CD14-positive monocyte (primary cell): ENCODE results near the gene SCAI. TPM values are rescaled to one million over a fixed set of nuclear protein-coding genes. Genes with fewer than 3 reads are reported as not detected.

Experiments used
- DNase-seq, 3 donors: peaks; one replicate each; pipeline ENCODE4 v3.0.0-alpha.2; 2011 to 2022
- H2AFZ ChIP-seq: 2 replicates; pipeline ENCODE4 v1.6.0; 2012; ENCODE audit warnings: mild to moderate bottlenecking, low read depth, low read length, inconsistent platforms; ENCODE audit not compliant: insufficient read depth, poor library complexity, severe bottlenecking
- H3K27ac ChIP-seq, 2 donors: 1 replicate in 1 of 2; 2 replicates in 1 of 2; pipeline ENCODE4 v1.5.1; 2012 to 2013; ENCODE audit warnings: low read length in 2 of 2, control low read depth in 1 of 2, inconsistent platforms in 1 of 2, low read depth in 1 of 2, mild to moderate bottlenecking in 1 of 2
- H3K27me3 ChIP-seq, 2 donors: one replicate each; pipeline versions ENCODE4 v1.6.0 to v1.6.1; 2011 to 2013; ENCODE audit warnings: low read length in 2 of 2; ENCODE audit not compliant: control insufficient read depth in 2 of 2, insufficient read depth in 2 of 2
- H3K36me3 ChIP-seq, 2 donors: replicated peaks in 1 of 2; 1 replicate in 1 of 2; 2 replicates in 1 of 2; pipeline versions ENCODE4 v1.5.1 to v1.6.1; 2012 to 2013; ENCODE audit warnings: low read length in 2 of 2, control low read depth in 1 of 2, inconsistent platforms in 1 of 2, mild to moderate bottlenecking in 1 of 2; ENCODE audit not compliant: insufficient read depth in 2 of 2, control insufficient read depth in 1 of 2
- H3K4me1 ChIP-seq, 2 donors: 1 replicate in 1 of 2; 2 replicates in 1 of 2; pipeline versions ENCODE4 v1.5.1 to v1.6.1; 2012 to 2013; ENCODE audit warnings: low read length in 2 of 2, control low read depth in 1 of 2, inconsistent platforms in 1 of 2, mild to moderate bottlenecking in 1 of 2, moderate library complexity in 1 of 2; ENCODE audit not compliant: insufficient read depth in 2 of 2, control insufficient read depth in 1 of 2
- H3K4me2 ChIP-seq: replicated peaks from 2 replicates; pipeline ENCODE3; 2012; ENCODE audit warnings: low read length, moderate library complexity, mild to moderate bottlenecking; ENCODE audit not compliant: poor library complexity, severe bottlenecking; ENCODE audit errors: extremely low read depth
- H3K4me3 ChIP-seq, 3 experiments: fragments of 200-600 bp in 1 of 3; sonication (generic) in 1 of 3; replicated peaks in 1 of 3; 1 replicate in 2 of 3; 2 replicates in 1 of 3; pipeline ENCODE4 v1.5.1; 2011 to 2013; ENCODE audit warnings: low read length in 3 of 3, mild to moderate bottlenecking in 3 of 3, control low read depth in 2 of 3, low read depth in 2 of 3, inconsistent platforms in 1 of 3, moderate library complexity in 1 of 3
- H3K79me2 ChIP-seq: 2 replicates; pipeline ENCODE4 v1.6.0; 2012; ENCODE audit warnings: mild to moderate bottlenecking, control low read depth, inconsistent platforms, low read length, moderate library complexity; ENCODE audit not compliant: insufficient read depth
- H3K9ac ChIP-seq: 2 replicates; pipeline ENCODE4 v1.6.0; 2017; ENCODE audit warnings: low read length, mild to moderate bottlenecking; ENCODE audit not compliant: insufficient read depth, poor library complexity, severe bottlenecking
- H3K9me3 ChIP-seq, 2 donors: replicated peaks in 1 of 2; 1 replicate in 1 of 2; 2 replicates in 1 of 2; pipeline versions ENCODE4 v1.5.1 to v1.6.1; 2012 to 2013; ENCODE audit warnings: low read length in 2 of 2, control low read depth in 1 of 2; ENCODE audit not compliant: control insufficient read depth in 1 of 2, insufficient read depth in 1 of 2
- H4K20me1 ChIP-seq: 2 replicates; pipeline ENCODE4 v1.6.0; 2012; ENCODE audit warnings: mild to moderate bottlenecking, low read length, control low read depth, moderate library complexity; ENCODE audit not compliant: insufficient read depth
- H3K27ac Mint-ChIP-seq, 7 donors: one replicate each; pipeline ENCODE4 v1.8.0; 2020; ENCODE audit warnings: mild to moderate bottlenecking in 7 of 7, mixed read lengths in 7 of 7, moderate library complexity in 6 of 7, inconsistent platforms in 2 of 7
- H3K27me3 Mint-ChIP-seq, 3 donors: one replicate each; pipeline ENCODE4 v1.8.0; 2021 to 2022; ENCODE audit warnings: low read depth in 3 of 3, mild to moderate bottlenecking in 3 of 3, mixed read lengths in 3 of 3, moderate library complexity in 3 of 3, inconsistent platforms in 1 of 3
- H3K36me3 Mint-ChIP-seq, 2 donors: one replicate each; pipeline ENCODE4 v1.8.0; 2020; ENCODE audit warnings: mixed read lengths in 2 of 2, inconsistent platforms in 1 of 2, mild to moderate bottlenecking in 1 of 2
- H3K4me1 Mint-ChIP-seq: one replicate; pipeline ENCODE4 v1.8.0; 2020; ENCODE audit warnings: mild to moderate bottlenecking, mixed read lengths
- H3K4me3 Mint-ChIP-seq, 2 donors: one replicate each; pipeline ENCODE4 v1.8.0; 2020; ENCODE audit warnings: mild to moderate bottlenecking in 2 of 2, mixed read lengths in 2 of 2, moderate library complexity in 1 of 2
- H3K9me3 Mint-ChIP-seq, 7 donors: one replicate each; pipeline ENCODE4 v1.8.0; 2020 to 2022; ENCODE audit warnings: mixed read lengths in 7 of 7, mild to moderate bottlenecking in 6 of 7, moderate library complexity in 6 of 7, inconsistent platforms in 2 of 7
- CTCF ChIP-seq: fragments of 200-600 bp; IDR thresholded peaks from one replicate; pipeline ENCODE4 v1.8.0; 2022; ENCODE audit warnings: antibody characterized with exemption, mild to moderate bottlenecking
- WGBS: methylation state at CpG from one replicate; pipeline ENCODE4 v1.1.5; 2013; ENCODE audit warnings: missing lambda C conversion rate; ENCODE audit not compliant: insufficient coverage; 5-methylcytosine and 5-hydroxymethylcytosine counted together
- intact Hi-C, 2 donors: fragments of 100-400 bp; cut with micrococcal nuclease; formaldehyde crosslinking; loops; one replicate each; pipeline versions ENCODE4 v1.15.0 to v1.15.1; 2023
- polyA plus RNA-seq, 3 donors: library from polyadenylated mRNA; depleted of rRNA in 1 of 3; unstranded in 2 of 3; stranded (reverse) in 1 of 3; fragments of 300-500 nt in 2 of 3; fragments of >200 nt in 1 of 3; fragmentation: Illumina TruSeq in 2 of 3; gene quantifications; 1 replicate in 2 of 3; 2 replicates in 1 of 3; pipeline ENCODE4 v1.2.3, GENCODE V29; 2012 to 2021

SCAI gene
- polyA plus RNA-seq, 3 donors, result 0.76 to 1.4 (median 0.84) TPM

- Histone ChIP-seq H3K79me2 (no peaks in the 10 kb centered on the region), H4K20me1 (no peaks in the 10 kb centered on the region), H3K9ac (no peak overlapping the region), H3K4me1 (no peaks in the 10 kb centered on the region), H2AFZ (no peak overlapping the region), H3K36me3 (peaks cover 0 to 4% of the 10 kb centered on the region in 2 donors), H3K4me3 (no peak overlapping the region), H3K9me3 (no peaks in the 10 kb centered on the region), H3K27me3 (no peaks in the 10 kb centered on the region), H3K4me2 (no peak overlapping the region), H3K27ac (no peak overlapping the region)
- H3K27ac Mint-ChIP-seq, result no peak overlapping the region
- H3K4me1 Mint-ChIP-seq, result no peaks in the 10 kb centered on the region
- intact Hi-C loops, result no loop called here
- peaks cover 10 to 19% of the 10 kb centered on the region in 2 donors for H3K36me3 Mint-ChIP-seq
- no peak for DNase-seq
- H3K27me3 Mint-ChIP-seq, result no peaks in the 10 kb centered on the region
- H3K4me3 Mint-ChIP-seq, result no peak overlapping the region
- no peaks in the 10 kb centered on the region for H3K9me3 Mint-ChIP-seq
- WGBS, result no CpG with 5 or more reads among the region's 1 CpG
- no peak for TF ChIP-seq CTCF
Measured at GRCh38 chr9:124983698-124984097, 159.6 kb downstream of the SCAI start.

GRCh38 chr9:124980431-124980830 is 162.9 kb downstream of the SCAI start:
- Histone ChIP-seq H3K9me3 (no peaks in the 10 kb centered on the region), H3K4me1 (no peaks in the 10 kb centered on the region), H3K36me3 (peaks cover 0 to 4% of the 10 kb centered on the region in 2 donors), H2AFZ (no peak overlapping the region), H3K79me2 (no peaks in the 10 kb centered on the region), H3K27ac (no peak overlapping the region), H3K9ac (no peak overlapping the region), H3K4me3 (no peak overlapping the region), H3K27me3 (no peaks in the 10 kb centered on the region), H3K4me2 (no peak overlapping the region), H4K20me1 (no peaks in the 10 kb centered on the region)
- DNase-seq, result no peak
- Mint-ChIP-seq H3K4me1 (no peaks in the 10 kb centered on the region), H3K27ac (no peak overlapping the region), H3K4me3 (no peak overlapping the region), H3K36me3 (peaks cover 10 to 20% of the 10 kb centered on the region in 2 donors), H3K27me3 (peaks cover 0 to 2% (median 0%) of the 10 kb centered on the region in 3 donors), H3K9me3 (no peaks in the 10 kb centered on the region)
- TF ChIP-seq CTCF, result no peak
- intact Hi-C loops, result no loop called here
- WGBS, result 86% methylated on average over 1 of the region's 4 CpGs
